IMR-90 (cell line): ENCODE results near the gene DUS4L. TPM values are rescaled to one million over a fixed set of nuclear protein-coding genes. Genes with fewer than 3 reads are reported as not detected.

Source experiments
- ATAC-seq: fragments of 200-7000 bp; cut with Tn5 transposase; 2 replicates; pipeline ENCODE4 v1.9.1; 2020; ENCODE audit warnings: low read depth, mild to moderate bottlenecking, moderate library complexity
- BruUV-seq: library from RNA; stranded (reverse); fragments of 400-500 nt; replicated peaks from 2 replicates; lab custom pipeline; 2021; lab: Mats Ljungman, UMichigan
- CTCF ChIA-PET: fragments of 300-600 bp; formaldehyde crosslinking; extraction: SDS; loops from one replicate; lab custom pipeline; 2021; ENCODE audit warnings: antibody characterized with exemption; lab: Yijun Ruan, JAX
- POLR2A ChIA-PET: fragments of 300-600 bp; sonication (Branson Sonifier 250); formaldehyde crosslinking; loops from one replicate; lab custom pipeline; 2022; ENCODE audit warnings: antibody characterized with exemption; ENCODE audit not compliant: unreplicated experiment; lab: Charles Lee
- DNase-seq: peaks from one replicate; pipeline ENCODE4 v3.0.0; 2013
- H2AFZ ChIP-seq: replicated peaks from 2 replicates; pipeline ENCODE3; 2013; ENCODE audit warnings: low read length, mild to moderate bottlenecking; ENCODE audit not compliant: poor library complexity
- H2AK5ac ChIP-seq: 2 replicates; pipeline ENCODE4 v1.6.1; 2013; ENCODE audit warnings: low read depth, low read length, inconsistent platforms
- H2AK9ac ChIP-seq: replicated peaks from 2 replicates; pipeline ENCODE3; 2013; ENCODE audit warnings: mild to moderate bottlenecking, low read depth, low read length, moderate library complexity; ENCODE audit not compliant: poor library complexity
- H2BK120ac ChIP-seq: 2 replicates; pipeline ENCODE4 v1.6.1; 2013; ENCODE audit warnings: low read depth, low read length, inconsistent platforms
- H2BK15ac ChIP-seq: 3 replicates; pipeline ENCODE4 v1.6.1; 2013; ENCODE audit warnings: low read depth, low read length, inconsistent platforms
- H2BK20ac ChIP-seq: 2 replicates; pipeline ENCODE4 v1.6.1; 2013; ENCODE audit warnings: low read depth, mild to moderate bottlenecking, inconsistent platforms, low read length, moderate library complexity
- H2BK5ac ChIP-seq: 2 replicates; pipeline ENCODE4 v1.6.1; 2013; ENCODE audit warnings: mild to moderate bottlenecking, low read depth, low read length, inconsistent platforms; ENCODE audit not compliant: poor library complexity, severe bottlenecking
- H3K14ac ChIP-seq: replicated peaks from 2 replicates; pipeline ENCODE4 v1.6.1; 2013; ENCODE audit warnings: low read depth, low read length, inconsistent platforms
- H3K18ac ChIP-seq: 2 replicates; pipeline ENCODE4 v1.6.1; 2013; ENCODE audit warnings: low read depth, low read length, control low read depth
- H3K23ac ChIP-seq: 2 replicates; pipeline ENCODE4 v1.6.1; 2013; ENCODE audit warnings: low read depth, low read length, inconsistent platforms
- H3K27ac ChIP-seq: 2 replicates; pipeline ENCODE4 v1.5.1; 2013; ENCODE audit warnings: mild to moderate bottlenecking, control low read depth, low read length; ENCODE audit not compliant: insufficient read depth
- H3K27me3 ChIP-seq: 2 replicates; pipeline ENCODE4 v1.6.1; 2013; ENCODE audit warnings: low read length; ENCODE audit not compliant: control insufficient read depth, insufficient read depth
- H3K36me3 ChIP-seq: 2 replicates; pipeline ENCODE4 v1.6.1; 2013; ENCODE audit warnings: low read length, mixed read lengths; ENCODE audit not compliant: control insufficient read depth, insufficient read depth
- H3K4ac ChIP-seq: 2 replicates; pipeline ENCODE4 v1.6.1; 2013; ENCODE audit warnings: low read depth, low read length, inconsistent platforms
- H3K4me1 ChIP-seq: 2 replicates; pipeline ENCODE4 v1.6.1; 2013; ENCODE audit warnings: low read length, mixed read lengths; ENCODE audit not compliant: control insufficient read depth, insufficient read depth
- H3K4me2 ChIP-seq: 2 replicates; pipeline ENCODE4 v1.6.1; 2013; ENCODE audit warnings: low read depth, mild to moderate bottlenecking, control low read depth, low read length, moderate library complexity
- H3K4me3 ChIP-seq: 2 replicates; pipeline ENCODE4 v1.5.1; 2013; ENCODE audit warnings: low read depth, mild to moderate bottlenecking, control low read depth, low read length, moderate library complexity; ENCODE audit not compliant: insufficient read depth
- H3K56ac ChIP-seq: 2 replicates; pipeline ENCODE4 v1.6.1; 2013; ENCODE audit warnings: low read length, inconsistent platforms; ENCODE audit not compliant: insufficient read depth; ENCODE audit errors: extremely low read depth
- H3K79me1 ChIP-seq, 2 experiments: 2 replicates each; pipeline ENCODE4 v1.6.1; 2013; ENCODE audit warnings: low read length in 2 of 2, inconsistent platforms in 1 of 2, low read depth in 1 of 2
- H3K9ac ChIP-seq: 2 replicates; pipeline ENCODE4 v1.6.1; 2013; ENCODE audit warnings: low read depth, low read length, control low read depth
- H3K9me1 ChIP-seq: 2 replicates; pipeline ENCODE4 v1.6.1; 2013; ENCODE audit warnings: low read length, inconsistent platforms; ENCODE audit not compliant: insufficient read depth
- H3K9me3 ChIP-seq: 2 replicates; pipeline ENCODE4 v1.6.1; 2013; ENCODE audit warnings: low read length; ENCODE audit not compliant: control insufficient read depth, insufficient read depth
- H4K20me1 ChIP-seq: 2 replicates; pipeline ENCODE4 v1.6.1; 2013; ENCODE audit warnings: low read length, inconsistent platforms; ENCODE audit not compliant: insufficient read depth
- H4K5ac ChIP-seq: 2 replicates; pipeline ENCODE4 v1.6.1; 2013; ENCODE audit warnings: mild to moderate bottlenecking, low read depth, low read length, control low read depth
- H4K8ac ChIP-seq, 2 experiments: 2 replicates each; pipeline ENCODE4 v1.6.1; 2013; ENCODE audit warnings: low read depth in 2 of 2, low read length in 2 of 2, control low read depth in 1 of 2, inconsistent platforms in 1 of 2
- H4K91ac ChIP-seq: 2 replicates; pipeline ENCODE4 v1.6.1; 2013; ENCODE audit warnings: low read depth, low read length, inconsistent platforms; ENCODE audit not compliant: insufficient read depth
- BHLHE40 ChIP-seq: fragments of 150-350 bp; IDR thresholded peaks from 2 replicates; pipeline ENCODE4 v1.6.1; 2016; ENCODE audit warnings: mild to moderate bottlenecking, low read depth, low read length
- CEBPB ChIP-seq: IDR thresholded peaks from 2 replicates; pipeline ENCODE4 v1.6.1; 2012; ENCODE audit warnings: low read depth, low read length, improper control_type of control experiment
- CHD1 ChIP-seq: IDR thresholded peaks from 2 replicates; pipeline ENCODE4 v1.6.1; 2012; ENCODE audit warnings: low read depth, low read length, improper control_type of control experiment
- ELK1 ChIP-seq: fragments of 150-350 bp; IDR thresholded peaks from 2 replicates; pipeline ENCODE4 v1.6.1; 2016; ENCODE audit warnings: low read depth, mild to moderate bottlenecking, low read length, moderate library complexity, borderline replicate concordance
- FOS ChIP-seq: fragments of 150-350 bp; IDR thresholded peaks from 2 replicates; pipeline ENCODE4 v1.6.1; 2016; ENCODE audit warnings: low read depth, low read length
- MAFK ChIP-seq: IDR thresholded peaks from 2 replicates; pipeline ENCODE4 v1.6.1; 2012; ENCODE audit warnings: low read depth, low read length, improper control_type of control experiment
- MAZ ChIP-seq: IDR thresholded peaks from 2 replicates; pipeline ENCODE4 v1.6.1; 2012; ENCODE audit warnings: low read depth, mild to moderate bottlenecking, low read length, improper control_type of control experiment, moderate library complexity, borderline replicate concordance
- MXI1 ChIP-seq: IDR thresholded peaks from 2 replicates; pipeline ENCODE4 v1.6.1; 2012; ENCODE audit warnings: low read depth, mild to moderate bottlenecking, low read length, moderate library complexity, borderline replicate concordance
- NFE2L2 ChIP-seq: fragments of 150-350 bp; IDR thresholded peaks from 2 replicates; pipeline ENCODE4 v1.6.1; 2016; ENCODE audit warnings: low read depth, mild to moderate bottlenecking, low read length
- POLR2A ChIP-seq: IDR thresholded peaks from 2 replicates; pipeline ENCODE4 v1.6.1; 2012; ENCODE audit warnings: mild to moderate bottlenecking, low read depth, low read length
- RAD21 ChIP-seq: IDR thresholded peaks from 2 replicates; pipeline ENCODE4 v1.6.1; 2012; ENCODE audit warnings: low read length, improper control_type of control experiment
- RCOR1 ChIP-seq: IDR thresholded peaks from 2 replicates; pipeline ENCODE4 v1.6.1; 2012; ENCODE audit warnings: mild to moderate bottlenecking, low read length, improper control_type of control experiment; ENCODE audit not compliant: insufficient replicate concordance
- RFX5 ChIP-seq: IDR thresholded peaks from 2 replicates; pipeline ENCODE4 v1.8.0; 2012; ENCODE audit warnings: low read depth, mild to moderate bottlenecking, low read length, moderate library complexity
- SMC3 ChIP-seq: fragments of 150-350 bp; IDR thresholded peaks from 2 replicates; pipeline ENCODE4 v1.6.1; 2016; ENCODE audit warnings: low read depth, mild to moderate bottlenecking, antibody characterized with exemption, low read length, moderate library complexity
- USF2 ChIP-seq: fragments of 150-350 bp; IDR thresholded peaks from 2 replicates; pipeline ENCODE4 v1.6.1; 2017; ENCODE audit warnings: mild to moderate bottlenecking, antibody characterized with exemption, low read length, low read depth
- WGBS, 2 experiments: methylation state at CpG; one replicate each; pipeline versions ENCODE4 v1.1.5 to v1.1.7; 2013; ENCODE audit warnings: missing lambda C conversion rate in 2 of 2; ENCODE audit not compliant: insufficient read length in 1 of 2; ENCODE audit errors: extremely low coverage in 2 of 2; 5-methylcytosine and 5-hydroxymethylcytosine counted together
- dilution Hi-C: fragments of 300-500 bp; cut with HindIII; formaldehyde crosslinking; loops from one replicate; pipeline ENCODE4 v1.14.3; 2018; ENCODE audit warnings: low sequenced_read_pairs; ENCODE audit not compliant: unreplicated experiment
- in situ Hi-C: fragments of 300-500 bp; cut with MboI; formaldehyde crosslinking; loops from 3 replicates; pipeline ENCODE4 v1.14.3; 2019; ENCODE audit warnings: low sequenced_read_pairs, inconsistent platforms, mixed read lengths
- intact Hi-C: fragments of 100-400 bp; cut with micrococcal nuclease; formaldehyde crosslinking; loops from 2 replicates; pipeline ENCODE4 v1.10.0; 2022
- polyA plus RNA-seq, 3 experiments: library from polyadenylated mRNA; depleted of rRNA; stranded (reverse); fragments of >200 nt; gene quantifications; 2 replicates each; pipeline ENCODE4 v1.2.3, GENCODE V29; 2012; ENCODE audit warnings: low replicate concordance in 1 of 3
- total RNA-seq: library from RNA; depleted of rRNA; stranded (reverse); fragments of >200 nt; gene quantifications from 2 replicates; pipeline ENCODE4 v1.2.3, GENCODE V29; 2012
- TF ChIP-seq, protein P1 (sequence below): conservative IDR thresholded peaks from 2 replicates; pipeline ENCODE4 v1.5.1; 2012; ENCODE audit warnings: mild to moderate bottlenecking, low read depth, low read length, improper control_type of control experiment

DUS4L gene
- total and polyA plus RNA-seq, 2 of the 4 experiments (the other 2 are of a cell fraction), result 4.2 to 6.6 TPM

DNA sequence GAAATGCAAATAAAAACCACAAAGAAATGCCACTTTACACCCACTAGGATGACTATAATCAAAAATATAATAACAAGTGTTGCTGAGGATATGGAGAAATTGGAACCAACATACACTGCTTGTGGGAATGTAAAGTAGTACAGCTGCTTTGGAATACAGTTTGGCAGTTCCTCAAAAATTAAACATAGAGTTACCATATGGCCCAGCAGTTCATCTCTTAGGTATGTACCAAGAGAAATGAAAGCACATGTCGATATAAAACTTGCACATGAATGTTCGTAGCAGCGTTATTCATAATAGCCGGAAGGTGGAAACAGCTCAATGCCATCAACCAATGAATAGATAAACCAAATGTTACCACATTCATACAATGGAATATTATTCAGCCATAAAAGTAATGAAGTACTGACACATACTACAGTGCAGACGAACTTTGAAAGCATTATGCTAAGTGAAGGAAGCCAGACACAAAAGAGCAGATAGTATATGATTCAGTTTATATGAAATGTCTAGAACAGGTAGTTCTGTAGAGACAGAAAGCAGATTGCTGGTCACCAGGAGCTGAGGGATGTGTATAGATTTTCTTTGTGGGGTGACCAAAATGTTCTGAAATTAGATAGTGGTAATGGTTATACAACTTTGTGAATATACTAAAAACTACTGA lies 28.7 kb downstream of the DUS4L start:
- Histone ChIP-seq H3K9me3 (no peaks in the 10 kb centered on the region), H2AFZ (no peak overlapping the region), H2BK15ac (no peak overlapping the region), H3K14ac (no peak overlapping the region), H3K18ac (no peak overlapping the region), H4K20me1 (no peaks in the 10 kb centered on the region), H3K4me3 (no peak overlapping the region), H3K79me1 (peaks cover 11 to 28% of the 10 kb centered on the region in 2 experiments; a peak in 3 of 4 replicates), H3K56ac (no peak overlapping the region), H4K8ac (no peak overlapping the region), H3K4me2 (no peak overlapping the region), H2AK5ac (no peak overlapping the region), H3K4ac (no peak overlapping the region), H2BK20ac (no peak overlapping the region), H3K4me1 (no peaks in the 10 kb centered on the region; the same call in 1 of the 2 replicates), H2AK9ac (no peak overlapping the region), H3K23ac (no peak overlapping the region), H3K9me1 (peaks cover 3% of the 10 kb centered on the region), H3K27ac (no peak overlapping the region), H4K91ac (no peak overlapping the region), H2BK120ac (no peak overlapping the region), H3K27me3 (no peaks in the 10 kb centered on the region), H3K9ac (no peak overlapping the region), H4K5ac (no peak overlapping the region), H3K36me3 (peaks cover 6% of the 10 kb centered on the region; the same call in 1 of the 2 replicates), H2BK5ac (no peak overlapping the region)
- WGBS, 2 experiments, result no CpG with 5 or more reads among the region's 5 CpGs
- DNase-seq (peak; percentile 86), ATAC-seq (no peak; the same call in 1 of the 2 replicates)
- TF ChIP-seq RFX5 (no peak), RCOR1 (no peak), MXI1 (no peak), FOS (no peak), BHLHE40 (no peak), SMC3 (no peak), ELK1 (no peak), RAD21 (no peak), USF2 (no peak), NFE2L2 (no peak), MAFK (no peak), POLR2A (no peak), CEBPB (no peak), CHD1 (no peak), MAZ (no peak)
- TF ChIP-seq, protein P1, sequence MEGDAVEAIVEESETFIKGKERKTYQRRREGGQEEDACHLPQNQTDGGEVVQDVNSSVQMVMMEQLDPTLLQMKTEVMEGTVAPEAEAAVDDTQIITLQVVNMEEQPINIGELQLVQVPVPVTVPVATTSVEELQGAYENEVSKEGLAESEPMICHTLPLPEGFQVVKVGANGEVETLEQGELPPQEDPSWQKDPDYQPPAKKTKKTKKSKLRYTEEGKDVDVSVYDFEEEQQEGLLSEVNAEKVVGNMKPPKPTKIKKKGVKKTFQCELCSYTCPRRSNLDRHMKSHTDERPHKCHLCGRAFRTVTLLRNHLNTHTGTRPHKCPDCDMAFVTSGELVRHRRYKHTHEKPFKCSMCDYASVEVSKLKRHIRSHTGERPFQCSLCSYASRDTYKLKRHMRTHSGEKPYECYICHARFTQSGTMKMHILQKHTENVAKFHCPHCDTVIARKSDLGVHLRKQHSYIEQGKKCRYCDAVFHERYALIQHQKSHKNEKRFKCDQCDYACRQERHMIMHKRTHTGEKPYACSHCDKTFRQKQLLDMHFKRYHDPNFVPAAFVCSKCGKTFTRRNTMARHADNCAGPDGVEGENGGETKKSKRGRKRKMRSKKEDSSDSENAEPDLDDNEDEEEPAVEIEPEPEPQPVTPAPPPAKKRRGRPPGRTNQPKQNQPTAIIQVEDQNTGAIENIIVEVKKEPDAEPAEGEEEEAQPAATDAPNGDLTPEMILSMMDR, result no peak
- dilution Hi-C loops, result no loop called here
- in situ Hi-C loops, result no loop called here
- BruUV-seq, result no TSS peak
- CTCF ChIA-PET, result no interaction called here
- POLR2A ChIA-PET, result no interaction called here
- intact Hi-C loops, result no loop called here
